OCI-LY7 (cell line): Measurements from ENCODE around the gene ATP11C.

ENCODE experiments used
- CTCF ChIP-seq: fragments of 200-600 bp; sonication (generic); conservative IDR thresholded peaks from 2 replicates; pipeline ENCODE4 v1.5.1; 2014; ENCODE audit warnings: mild to moderate bottlenecking, antibody characterized with exemption, low read length, moderate library complexity, mixed read lengths
- EZH2phosphoT487 ChIP-seq: fragments of 200-600 bp; sonication (generic); IDR thresholded peaks from 2 replicates; pipeline ENCODE4 v1.6.1; 2018; ENCODE audit warnings: low read depth, borderline replicate concordance, mild to moderate bottlenecking, mixed run types, antibody characterized with exemption, low read length, moderate library complexity, mixed read lengths

DNA sequence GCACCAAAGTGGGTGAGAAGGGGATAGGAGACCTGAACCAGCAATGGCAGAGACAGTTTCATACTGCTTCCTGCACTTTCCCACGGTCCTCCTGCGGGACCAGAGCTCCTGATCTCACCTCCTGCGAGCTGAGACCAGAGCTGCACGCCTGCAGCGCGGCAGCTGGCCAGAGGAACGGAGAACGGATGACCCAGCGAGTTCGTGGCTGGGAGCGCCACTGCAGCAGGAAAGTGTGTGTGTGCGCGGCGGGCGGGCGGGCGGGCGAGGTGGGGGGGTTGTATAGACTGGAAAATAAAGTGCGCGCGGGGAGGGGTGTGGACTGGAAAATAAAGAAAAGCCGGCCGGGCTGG, 241.4 kb downstream of the ATP11C start:
- TF ChIP-seq CTCF (no peak), EZH2phosphoT487 (no peak)
